ENCODE results near the gene CLEC2B.

CLEC2B gene

GRCh38 chr12:9856894-9857293 lies 12.3 kb downstream of the CLEC2B start:
- H3K9ac ChIP-seq (ENCODE audit: low read length), result no peak overlapping the region
- H3K9me3 ChIP-seq (ENCODE audit: insufficient read depth, low read length), result no peaks in the 10 kb centered on the region
- no peaks in the 10 kb centered on the region for H3K9me2 ChIP-seq (replicated peaks; ENCODE audit: insufficient read depth, low read length)
- TF ChIP-seq CTCF (IDR thresholded peaks at IDR 0.05; ENCODE audit: insufficient read depth, low read length, poor library complexity, severe bottlenecking), result no peak
- TF ChIP-seq EZH2phosphoT487 (conservative IDR thresholded peaks at IDR 0.05; ENCODE audit: low read length), result no peak
- H4K20me1 ChIP-seq (ENCODE audit: low read depth, low read length), result no peaks in the 10 kb centered on the region
- no peaks in the 10 kb centered on the region for H3K79me2 ChIP-seq (ENCODE audit: insufficient read depth, low read length)
- no peaks in the 10 kb centered on the region for H3K36me3 ChIP-seq (ENCODE audit: low read length)
- H3K4me3 ChIP-seq (ENCODE audit: insufficient read depth, low read length, poor library complexity, severe bottlenecking), result no peak overlapping the region
- no peak overlapping the region for H3K4me2 ChIP-seq (ENCODE audit: low read depth, low read length, poor library complexity, severe bottlenecking)
- H3K27ac ChIP-seq (ENCODE audit: low read depth, low read length), result no peak overlapping the region
- no peaks in the 10 kb centered on the region for H3F3A ChIP-seq (ENCODE audit: insufficient read depth)
- H2AFZ ChIP-seq (ENCODE audit: low read depth, low read length, severe bottlenecking), result no peak overlapping the region
- no peaks in the 10 kb centered on the region for H3K27me3 ChIP-seq (ENCODE audit: low read length)

- H3K79me2 ChIP-seq (ENCODE audit: insufficient read depth, low read length), result no peaks in the 10 kb centered on the region
- no peak overlapping the region for H3K27ac ChIP-seq (ENCODE audit: low read depth, low read length)
- no peak overlapping the region for H3K4me3 ChIP-seq (ENCODE audit: insufficient read depth, low read length, poor library complexity, severe bottlenecking)
- H3K4me2 ChIP-seq (ENCODE audit: low read depth, low read length, poor library complexity, severe bottlenecking), result no peak overlapping the region
- no peaks in the 10 kb centered on the region for H3K9me2 ChIP-seq (replicated peaks; ENCODE audit: insufficient read depth, low read length)
- H2AFZ ChIP-seq (ENCODE audit: low read depth, low read length, severe bottlenecking), result no peak overlapping the region
- no peaks in the 10 kb centered on the region for H3F3A ChIP-seq (ENCODE audit: insufficient read depth)
- H3K36me3 ChIP-seq (ENCODE audit: low read length), result no peaks in the 10 kb centered on the region
- H4K20me1 ChIP-seq (ENCODE audit: low read depth, low read length), result no peaks in the 10 kb centered on the region
- no peak for TF ChIP-seq EZH2phosphoT487 (conservative IDR thresholded peaks at IDR 0.05; ENCODE audit: low read length)
- no peak for TF ChIP-seq CTCF (IDR thresholded peaks at IDR 0.05; ENCODE audit: insufficient read depth, low read length, poor library complexity, severe bottlenecking)
- H3K9me3 ChIP-seq (ENCODE audit: insufficient read depth, low read length), result no peaks in the 10 kb centered on the region
- no peaks in the 10 kb centered on the region for H3K27me3 ChIP-seq (ENCODE audit: low read length)
- H3K9ac ChIP-seq (ENCODE audit: low read length), result no peak overlapping the region
Observed at GRCh38 chr12:9856151-9856550, 13.0 kb downstream of the CLEC2B start.

GRCh38 chr12:9851927-9852326 lies 17.2 kb downstream of the CLEC2B start:
- no peak for TF ChIP-seq EZH2phosphoT487 (conservative IDR thresholded peaks at IDR 0.05; ENCODE audit: low read length)
- TF ChIP-seq CTCF (IDR thresholded peaks at IDR 0.05; ENCODE audit: insufficient read depth, low read length, poor library complexity, severe bottlenecking), result no peak
- H3K9ac ChIP-seq (ENCODE audit: low read length), result no peak overlapping the region
- no peak overlapping the region for H3K4me3 ChIP-seq (ENCODE audit: insufficient read depth, low read length, poor library complexity, severe bottlenecking)
- no peak overlapping the region for H3K4me2 ChIP-seq (ENCODE audit: low read depth, low read length, poor library complexity, severe bottlenecking)
- no peaks in the 10 kb centered on the region for H3K27me3 ChIP-seq (ENCODE audit: low read length)
- no peak overlapping the region for H3K27ac ChIP-seq (ENCODE audit: low read depth, low read length)
- H3K9me3 ChIP-seq (ENCODE audit: insufficient read depth, low read length), result no peaks in the 10 kb centered on the region
- no peaks in the 10 kb centered on the region for H3F3A ChIP-seq (ENCODE audit: insufficient read depth)
- no peak overlapping the region for H2AFZ ChIP-seq (ENCODE audit: low read depth, low read length, severe bottlenecking)
- H3K9me2 ChIP-seq (replicated peaks; ENCODE audit: insufficient read depth, low read length), result no peaks in the 10 kb centered on the region
- no peaks in the 10 kb centered on the region for H4K20me1 ChIP-seq (ENCODE audit: low read depth, low read length)
- no peaks in the 10 kb centered on the region for H3K79me2 ChIP-seq (ENCODE audit: insufficient read depth, low read length)
- H3K36me3 ChIP-seq (ENCODE audit: low read length), result no peaks in the 10 kb centered on the region

Measured in SU-DHL-6 (cell line).